Mesodermal cell (in vitro differentiated cells): Measurements from ENCODE around the gene GPR3.
A peak's percentile ranks its signal among the peaks of the same experiment; 100 is the strongest.

Experiments used
- H3K27ac ChIP-seq: 2 replicates; pipeline ENCODE4 v1.7.0; 2013; ENCODE audit warnings: mild to moderate bottlenecking, low read depth, low read length, moderate library complexity; ENCODE audit not compliant: severe bottlenecking
- H3K36me3 ChIP-seq: 2 replicates; pipeline ENCODE4 v1.7.1; 2013; ENCODE audit warnings: mild to moderate bottlenecking, low read length, moderate library complexity; ENCODE audit not compliant: control insufficient read depth, insufficient read depth
- H3K4me1 ChIP-seq: one replicate; pipeline ENCODE4 v1.7.1; 2013; ENCODE audit warnings: mild to moderate bottlenecking, low read length; ENCODE audit not compliant: insufficient read depth, control insufficient read depth, poor library complexity, severe bottlenecking
- H3K4me3 ChIP-seq: 2 replicates; pipeline ENCODE4 v1.7.0; 2013; ENCODE audit warnings: low read length, control low read depth, mild to moderate bottlenecking; ENCODE audit not compliant: insufficient read depth, poor library complexity, severe bottlenecking; ENCODE audit errors: extremely low read depth
- H3K9me3 ChIP-seq: 2 replicates; pipeline ENCODE4 v1.7.1; 2013; ENCODE audit warnings: mild to moderate bottlenecking, low read length, moderate library complexity; ENCODE audit not compliant: control insufficient read depth
- WGBS, 2 experiments: methylation state at CpG; one replicate each; pipeline ENCODE4 v1.1.5; 2013; ENCODE audit warnings: missing lambda C conversion rate in 2 of 2; ENCODE audit not compliant: insufficient coverage in 2 of 2; 5-methylcytosine and 5-hydroxymethylcytosine counted together

Gene GPR3

GRCh38 chr1:27351541-27352107, 40.8 kb upstream of the GPR3 start:
- Histone ChIP-seq H3K36me3 (peaks cover 16% of the 10 kb centered on the region), H3K27ac (peak overlapping the region; percentile 53), H3K4me3 (peak overlapping the region; percentile 43), H3K9me3 (no peaks in the 10 kb centered on the region), H3K4me1 (peaks cover 10% of the 10 kb centered on the region)
- WGBS, 2 experiments = 40% methylated on average over 5 of the region's 8 CpGs

- no peak overlapping the region for H3K27ac ChIP-seq
- H3K36me3 ChIP-seq = peaks cover 20% of the 10 kb centered on the region
- 98% methylated on average over 12 to 13 of the region's 13 CpGs for WGBS, 2 experiments
- no peaks in the 10 kb centered on the region for H3K9me3 ChIP-seq
- peaks cover 18% of the 10 kb centered on the region for H3K4me1 ChIP-seq
- no peak overlapping the region for H3K4me3 ChIP-seq
Observed at GRCh38 chr1:27353166-27353565, 39.3 kb upstream of the GPR3 start.

DNA sequence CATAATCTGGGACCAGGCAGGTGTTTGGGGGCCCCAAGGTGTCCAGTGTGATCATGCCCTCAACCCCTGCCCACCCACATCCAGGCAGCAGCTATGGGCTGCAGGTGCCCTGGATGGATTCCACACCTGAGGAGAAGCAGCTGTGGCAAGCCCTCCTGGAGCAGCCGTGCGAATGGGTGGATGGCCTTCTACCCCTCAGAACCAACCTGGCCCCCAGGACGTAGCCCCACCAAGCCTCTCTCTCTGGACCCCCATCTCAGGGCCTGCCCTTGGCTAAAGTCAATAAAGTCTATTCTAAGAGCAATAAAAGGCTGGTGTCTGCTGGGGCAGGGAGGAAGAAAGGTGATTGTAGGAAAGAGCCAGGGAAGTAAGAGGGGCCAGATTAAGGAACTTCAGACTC, 38.8 kb upstream of the GPR3 start:
- peaks cover 24% of the 10 kb centered on the region for H3K36me3 ChIP-seq
- no peak overlapping the region for H3K4me3 ChIP-seq
- no peak overlapping the region for H3K27ac ChIP-seq
- no peaks in the 10 kb centered on the region for H3K9me3 ChIP-seq
- peaks cover 16% of the 10 kb centered on the region for H3K4me1 ChIP-seq
- WGBS, 2 experiments = 93 to 100% methylated on average over 1 to 2 of the region's 3 CpGs

GRCh38 chr1:27355683-27356082, 36.7 kb upstream of the GPR3 start:
- Histone ChIP-seq H3K36me3 (peaks cover 29% of the 10 kb centered on the region), H3K4me3 (no peak overlapping the region), H3K9me3 (no peaks in the 10 kb centered on the region), H3K27ac (no peak overlapping the region), H3K4me1 (peaks cover 13% of the 10 kb centered on the region)
- 94 to 95% methylated on average over 5 of the region's 5 CpGs for WGBS, 2 experiments

DNA sequence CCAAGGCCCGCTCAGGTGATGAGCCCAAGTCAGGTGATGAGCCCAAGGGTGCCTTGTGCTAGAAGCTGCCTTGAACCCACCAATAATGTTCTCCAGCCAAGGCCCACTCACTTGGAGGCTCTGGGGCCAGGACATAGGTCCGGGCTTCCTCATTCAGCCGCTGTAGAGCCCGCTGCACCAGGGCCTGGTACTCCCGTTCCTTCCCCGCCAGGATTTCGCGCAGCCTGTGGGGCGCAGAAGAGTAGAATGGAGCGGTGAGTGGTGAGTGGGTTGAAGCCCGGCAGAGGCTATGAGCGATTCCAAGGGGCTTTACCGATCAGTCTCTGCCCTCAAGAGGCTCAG, 36.2 kb upstream of the GPR3 start:
- peaks cover 13% of the 10 kb centered on the region for H3K4me1 ChIP-seq
- H3K27ac ChIP-seq = no peak overlapping the region
- peaks cover 32% of the 10 kb centered on the region for H3K36me3 ChIP-seq
- H3K9me3 ChIP-seq = no peaks in the 10 kb centered on the region
- H3K4me3 ChIP-seq = no peak overlapping the region
- 97% methylated on average over 5 to 13 of the region's 13 CpGs for WGBS, 2 experiments

DNA sequence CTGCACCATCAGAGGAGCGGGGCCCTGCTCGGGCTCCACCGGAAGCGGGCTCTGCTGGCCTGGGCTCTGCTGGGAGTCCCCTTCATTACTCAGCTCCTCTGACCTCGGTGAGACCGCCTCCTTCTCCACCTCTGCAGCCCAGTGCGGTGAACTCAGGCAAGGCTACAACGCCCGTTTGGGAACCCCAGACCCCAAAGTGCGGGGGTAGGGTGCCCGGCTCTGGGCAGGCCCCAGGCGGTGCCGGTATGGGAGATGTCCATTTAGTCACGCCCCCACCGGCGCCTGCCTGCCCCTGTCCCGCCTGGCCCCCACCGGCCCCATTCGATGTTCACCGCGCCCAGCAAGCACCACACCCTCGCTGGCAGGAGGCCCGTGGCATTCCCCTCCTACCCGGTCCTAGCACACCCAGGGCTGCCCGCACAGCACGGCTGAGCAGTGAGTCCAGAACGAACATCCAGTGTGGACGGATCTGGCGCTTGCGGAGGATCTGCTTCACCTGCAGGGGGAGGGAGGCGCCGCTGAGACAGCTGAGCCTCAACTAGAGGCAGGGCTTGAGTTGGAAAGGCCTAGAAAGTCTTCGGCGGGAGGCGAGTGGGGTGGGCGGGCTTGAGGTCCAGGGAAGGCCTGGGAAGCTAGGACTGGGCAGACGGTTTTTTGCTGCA, 35.7 kb upstream of the GPR3 start:
- Histone ChIP-seq H3K27ac (no peak overlapping the region), H3K4me1 (peaks cover 13% of the 10 kb centered on the region), H3K4me3 (no peak overlapping the region), H3K9me3 (no peaks in the 10 kb centered on the region), H3K36me3 (peaks cover 34% of the 10 kb centered on the region)
- WGBS, 2 experiments = 90 to 94% methylated on average over 32 to 37 of the region's 37 CpGs

DNA sequence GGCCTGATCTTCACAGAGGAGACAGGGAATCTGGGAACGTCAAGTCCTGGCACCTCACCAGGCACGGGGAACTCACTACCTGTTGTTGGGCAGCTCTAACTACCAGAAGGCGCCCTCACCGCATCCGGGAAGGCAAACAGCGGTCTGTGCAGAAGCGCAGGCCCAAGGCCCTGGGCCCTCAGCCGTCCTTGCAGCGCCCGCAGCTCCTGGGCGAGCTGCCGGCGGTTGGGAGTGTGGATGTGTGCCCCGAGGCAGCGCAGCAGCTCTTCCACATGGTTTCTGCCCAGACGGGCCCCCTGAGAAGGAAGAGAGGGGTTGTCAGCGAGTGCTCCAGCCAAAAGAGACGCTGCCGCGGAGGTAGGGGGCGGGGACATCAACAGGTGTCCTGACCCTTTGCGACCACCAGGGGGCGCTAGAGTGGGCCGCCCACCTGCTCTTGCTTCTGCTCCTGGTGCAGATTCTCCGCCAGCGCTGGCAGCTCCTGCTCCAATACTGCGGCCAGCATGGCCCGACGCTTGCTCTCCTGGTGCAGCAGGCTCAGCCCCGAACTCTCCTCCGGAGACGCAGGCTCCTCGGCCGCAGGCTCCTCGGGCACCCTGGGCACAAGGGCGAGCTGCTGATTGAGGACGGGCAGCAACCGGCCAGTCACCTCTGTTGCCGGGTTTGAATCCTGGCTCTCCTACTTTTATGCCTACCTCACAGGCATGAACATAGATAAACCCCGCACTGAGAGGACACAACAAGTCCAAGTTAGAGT, 35.0 kb upstream of the GPR3 start:
- Histone ChIP-seq H3K36me3 (peaks cover 34% of the 10 kb centered on the region), H3K4me3 (no peak overlapping the region), H3K27ac (no peak overlapping the region), H3K4me1 (peaks cover 13% of the 10 kb centered on the region), H3K9me3 (no peaks in the 10 kb centered on the region)
- 32 to 36% methylated on average over 37 to 40 of the region's 40 CpGs for WGBS, 2 experiments

GRCh38 chr1:27358038-27358927, 34.1 kb upstream of the GPR3 start:
- peaks cover 38% of the 10 kb centered on the region for H3K36me3 ChIP-seq
- H3K4me1 ChIP-seq = peaks cover 13% of the 10 kb centered on the region
- 95% methylated on average over 19 to 20 of the region's 21 CpGs for WGBS, 2 experiments
- no peaks in the 10 kb centered on the region for H3K9me3 ChIP-seq
- no peak overlapping the region for H3K4me3 ChIP-seq
- H3K27ac ChIP-seq = no peak overlapping the region

DNA sequence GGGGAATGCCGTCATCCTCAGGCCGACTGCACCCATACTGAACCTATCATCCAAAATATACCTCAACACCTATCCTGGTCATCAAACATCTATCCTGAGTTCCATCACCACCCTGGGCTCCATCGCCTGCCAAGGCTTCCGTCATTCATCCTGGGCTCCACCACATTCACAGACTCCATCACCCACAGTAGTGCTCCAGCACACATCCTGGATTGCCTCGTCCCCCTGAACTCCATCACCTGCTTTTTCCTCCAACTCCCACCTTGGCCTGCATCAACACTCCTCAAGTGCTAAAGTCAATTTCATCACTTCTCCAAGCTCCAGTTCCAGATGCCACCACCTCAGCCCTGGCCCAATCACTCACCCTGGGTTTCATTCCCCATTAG, 33.5 kb upstream of the GPR3 start:
- H3K36me3 ChIP-seq = peaks cover 38% of the 10 kb centered on the region
- no peaks in the 10 kb centered on the region for H3K9me3 ChIP-seq
- 88 to 98% methylated on average over 3 to 5 of the region's 5 CpGs for WGBS, 2 experiments
- no peak overlapping the region for H3K27ac ChIP-seq
- H3K4me1 ChIP-seq = peaks cover 13% of the 10 kb centered on the region
- no peak overlapping the region for H3K4me3 ChIP-seq

DNA sequence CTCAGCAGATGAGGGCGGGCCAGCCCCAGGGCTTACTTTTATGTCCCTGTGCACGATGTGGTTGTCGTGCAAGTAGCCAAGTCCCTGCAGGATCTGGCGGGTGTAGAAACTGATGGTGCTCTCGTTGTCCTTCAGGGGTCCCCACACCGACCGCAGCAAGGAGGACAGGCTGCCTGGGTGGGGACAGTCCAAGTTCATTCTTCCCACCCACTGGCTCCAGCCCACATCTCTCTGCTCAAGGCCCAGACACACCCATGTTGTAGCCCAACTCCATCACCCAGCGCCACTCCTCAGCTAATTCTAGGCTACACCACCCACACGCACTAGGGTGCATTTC, 32.6 kb upstream of the GPR3 start:
- H3K9me3 ChIP-seq = no peaks in the 10 kb centered on the region
- WGBS, 2 experiments = 69 to 75% methylated on average over 6 to 7 of the region's 9 CpGs
- peaks cover 17% of the 10 kb centered on the region for H3K4me1 ChIP-seq
- no peak overlapping the region for H3K4me3 ChIP-seq
- no peak overlapping the region for H3K27ac ChIP-seq
- peaks cover 38% of the 10 kb centered on the region for H3K36me3 ChIP-seq
